Fibroblast of lung (primary cell): ENCODE data around the gene CENPX.

Source experiments
- CTCF ChIP-seq, 2 donors: IDR thresholded peaks in 1 of 2; conservative IDR thresholded peaks in 1 of 2; 1 replicate in 1 of 2; 2 replicates in 1 of 2; pipeline ENCODE4 v1.5.1; 2011 to 2012; ENCODE audit warnings: low read length in 2 of 2, control low read depth in 1 of 2, inconsistent platforms in 1 of 2, low read depth in 1 of 2, mild to moderate bottlenecking in 1 of 2
- EZH2 ChIP-seq: IDR thresholded peaks from 2 replicates; pipeline ENCODE4 v1.5.1; 2012; ENCODE audit warnings: low read length, control low read depth, mild to moderate bottlenecking; ENCODE audit errors: missing control alignments

GRCh38 chr17:82049521-82049971 is 26.9 kb upstream of the CENPX start:
- TF ChIP-seq CTCF (conservative IDR thresholded peaks at IDR 0.05 in 1 of 2, IDR thresholded peaks at IDR 0.05 in 1 of 2; ENCODE audit: low read depth in 1 of 2, low read length in 2 of 2) (no peak), EZH2 (no peak)
